HUES48 (cell line): ENCODE measurements around the gene ZNF326.
"Not testable (repeated sequence)": the region's sequence is repeated elsewhere in the genome, so short reads cannot be mapped to it uniquely, and the experiment has no call there.

Experiments
- H3K27ac ChIP-seq: one replicate; pipeline ENCODE4 v1.7.0; 2013; ENCODE audit warnings: low read depth, low read length, inconsistent platforms
- H3K27me3 ChIP-seq: 2 replicates; pipeline ENCODE4 v1.6.1; 2013; ENCODE audit warnings: mild to moderate bottlenecking, low read length; ENCODE audit not compliant: control insufficient read depth, insufficient read depth
- H3K36me3 ChIP-seq: 2 replicates; pipeline ENCODE4 v1.6.1; 2013; ENCODE audit warnings: low read length; ENCODE audit not compliant: control insufficient read depth, insufficient read depth
- H3K4me1 ChIP-seq: 2 replicates; pipeline ENCODE4 v1.6.1; 2013; ENCODE audit warnings: mild to moderate bottlenecking, low read length; ENCODE audit not compliant: control insufficient read depth, insufficient read depth
- H3K4me3 ChIP-seq: 2 replicates; pipeline ENCODE4 v1.5.1; 2013; ENCODE audit warnings: mild to moderate bottlenecking, low read depth, low read length
- H3K9ac ChIP-seq: 2 replicates; pipeline ENCODE4 v1.6.1; 2013; ENCODE audit warnings: mild to moderate bottlenecking, low read depth, low read length, moderate library complexity
- H3K9me3 ChIP-seq: 2 replicates; pipeline ENCODE4 v1.6.1; 2013; ENCODE audit warnings: low read length; ENCODE audit not compliant: control insufficient read depth, insufficient read depth

ZNF326 gene

GRCh38 chr1:90046635-90047034, 51.7 kb downstream of the ZNF326 start:
- H3K27me3 ChIP-seq, result no peaks in the 10 kb centered on the region
- H3K9ac ChIP-seq, result no peak overlapping the region
- H3K36me3 ChIP-seq, result no peaks in the 10 kb centered on the region
- peaks cover 4% of the 10 kb centered on the region; the same call in 1 of the 2 replicates for H3K4me1 ChIP-seq
- H3K4me3 ChIP-seq, result no peak overlapping the region
- no peaks in the 10 kb centered on the region for H3K9me3 ChIP-seq
- H3K27ac ChIP-seq, result no peak overlapping the region

- H3K9me3 ChIP-seq, result no peaks in the 10 kb centered on the region
- H3K36me3 ChIP-seq, result no peaks in the 10 kb centered on the region
- H3K27me3 ChIP-seq, result no peaks in the 10 kb centered on the region
- H3K4me3 ChIP-seq, result no peak overlapping the region
- no peak overlapping the region for H3K27ac ChIP-seq
- peaks cover 4% of the 10 kb centered on the region; the same call in 1 of the 2 replicates for H3K4me1 ChIP-seq
- no peak overlapping the region for H3K9ac ChIP-seq
These were observed 53.1 kb downstream of the ZNF326 start for GRCh38 chr1:90048043-90048442.

- not testable (repeated sequence) for H3K4me1 ChIP-seq, H3K36me3 ChIP-seq, H3K9ac ChIP-seq, H3K27ac ChIP-seq, H3K9me3 ChIP-seq, H3K27me3 ChIP-seq
- peak overlapping the region; percentile 44; the same call in 1 of the 2 replicates for H3K4me3 ChIP-seq
These were observed 68.1 kb downstream of the ZNF326 start for GRCh38 chr1:90062700-90063643.

GRCh38 chr1:90064109-90064508, 69.2 kb downstream of the ZNF326 start:
- H3K4me3 ChIP-seq, H3K27ac ChIP-seq: not testable (repeated sequence)

GRCh38 chr1:90067194-90067931, 72.5 kb downstream of the ZNF326 start:
- Histone ChIP-seq H3K27me3 (no peaks in the 10 kb centered on the region; the same call in 1 of the 2 replicates), H3K36me3 (no peaks in the 10 kb centered on the region), H3K4me3 (no peak overlapping the region), H3K27ac (no peak overlapping the region), H3K9me3 (no peaks in the 10 kb centered on the region), H3K4me1 (peaks cover 8% of the 10 kb centered on the region; the same call in 1 of the 2 replicates), H3K9ac (no peak overlapping the region)

More at GRCh38 chr1:90064109-90064508, 69.2 kb downstream of the ZNF326 start:
- H3K9me3 ChIP-seq, H3K9ac ChIP-seq, H3K4me1 ChIP-seq, H3K27me3 ChIP-seq, H3K36me3 ChIP-seq: not testable (repeated sequence)

- H3K4me1 ChIP-seq, result peaks cover 8% of the 10 kb centered on the region; the same call in 1 of the 2 replicates
- H3K27ac ChIP-seq, result no peak overlapping the region
- no peaks in the 10 kb centered on the region for H3K9me3 ChIP-seq
- H3K4me3 ChIP-seq, result no peak overlapping the region
- H3K36me3 ChIP-seq, result no peaks in the 10 kb centered on the region
- no peak overlapping the region for H3K9ac ChIP-seq
- H3K27me3 ChIP-seq, result no peaks in the 10 kb centered on the region; the same call in 1 of the 2 replicates
These were observed 73.8 kb downstream of the ZNF326 start for GRCh38 chr1:90068611-90069280.

- no peaks in the 10 kb centered on the region for H3K4me1 ChIP-seq
- no peaks in the 10 kb centered on the region for H3K27me3 ChIP-seq
- no peaks in the 10 kb centered on the region for H3K9me3 ChIP-seq
- no peak overlapping the region for H3K9ac ChIP-seq
- no peak overlapping the region for H3K27ac ChIP-seq
- no peak overlapping the region for H3K4me3 ChIP-seq
- no peaks in the 10 kb centered on the region for H3K36me3 ChIP-seq
These were observed 79.2 kb downstream of the ZNF326 start for GRCh38 chr1:90074137-90074536.

GRCh38 chr1:90074566-90074965, 79.7 kb downstream of the ZNF326 start:
- Histone ChIP-seq H3K36me3 (no peaks in the 10 kb centered on the region), H3K9me3 (no peaks in the 10 kb centered on the region), H3K27ac (no peak overlapping the region), H3K27me3 (no peaks in the 10 kb centered on the region), H3K9ac (no peak overlapping the region), H3K4me1 (no peaks in the 10 kb centered on the region), H3K4me3 (no peak overlapping the region)

- Histone ChIP-seq H3K27ac (no peak overlapping the region), H3K9ac (no peak overlapping the region), H3K36me3 (no peaks in the 10 kb centered on the region), H3K4me3 (no peak overlapping the region), H3K9me3 (no peaks in the 10 kb centered on the region), H3K4me1 (no peaks in the 10 kb centered on the region), H3K27me3 (no peaks in the 10 kb centered on the region)
These were observed 80.1 kb downstream of the ZNF326 start for GRCh38 chr1:90074970-90075391.

- Histone ChIP-seq H3K9ac (no peak overlapping the region), H3K27me3 (no peaks in the 10 kb centered on the region), H3K27ac (no peak overlapping the region), H3K36me3 (no peaks in the 10 kb centered on the region), H3K4me1 (no peaks in the 10 kb centered on the region), H3K4me3 (no peak overlapping the region), H3K9me3 (no peaks in the 10 kb centered on the region)
These were observed 89.1 kb downstream of the ZNF326 start for GRCh38 chr1:90083995-90084394.
